HG03432 (cell line): ENCODE results near the gene PSMA7.

Source experiments
- ATAC-seq: cut with Tn5 transposase; IDR thresholded peaks from one replicate; pipeline ENCODE4 v1.9.1; 2021; ENCODE audit warnings: mild to moderate bottlenecking, moderate library complexity; ENCODE audit not compliant: unreplicated experiment

PSMA7 gene

GRCh38 chr20:62097881-62098407 is 45.2 kb downstream of the PSMA7 start:
- no peak for ATAC-seq

GRCh38 chr20:62096421-62097380 is 46.5 kb downstream of the PSMA7 start:
- ATAC-seq: no peak

DNA sequence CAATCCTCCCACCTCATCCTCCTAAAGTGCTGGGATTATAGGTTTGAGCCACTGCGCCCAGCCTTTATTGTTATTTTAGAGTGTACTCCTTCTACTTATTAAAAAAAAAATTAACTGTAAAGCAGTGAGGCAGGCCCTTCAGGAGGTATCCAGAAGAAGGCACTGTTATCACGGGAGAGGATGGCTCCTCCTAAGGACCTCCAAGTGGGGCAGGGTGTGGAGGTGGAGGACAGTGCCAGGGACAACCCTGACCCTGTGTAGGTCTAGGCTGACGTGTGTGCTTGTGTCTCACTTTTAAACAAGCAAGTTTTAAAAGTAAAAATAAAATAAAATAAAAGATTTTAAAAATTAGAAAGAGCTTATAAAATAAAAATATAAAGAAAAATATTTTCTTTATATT is 53.8 kb downstream of the PSMA7 start:
- no peak for ATAC-seq

DNA sequence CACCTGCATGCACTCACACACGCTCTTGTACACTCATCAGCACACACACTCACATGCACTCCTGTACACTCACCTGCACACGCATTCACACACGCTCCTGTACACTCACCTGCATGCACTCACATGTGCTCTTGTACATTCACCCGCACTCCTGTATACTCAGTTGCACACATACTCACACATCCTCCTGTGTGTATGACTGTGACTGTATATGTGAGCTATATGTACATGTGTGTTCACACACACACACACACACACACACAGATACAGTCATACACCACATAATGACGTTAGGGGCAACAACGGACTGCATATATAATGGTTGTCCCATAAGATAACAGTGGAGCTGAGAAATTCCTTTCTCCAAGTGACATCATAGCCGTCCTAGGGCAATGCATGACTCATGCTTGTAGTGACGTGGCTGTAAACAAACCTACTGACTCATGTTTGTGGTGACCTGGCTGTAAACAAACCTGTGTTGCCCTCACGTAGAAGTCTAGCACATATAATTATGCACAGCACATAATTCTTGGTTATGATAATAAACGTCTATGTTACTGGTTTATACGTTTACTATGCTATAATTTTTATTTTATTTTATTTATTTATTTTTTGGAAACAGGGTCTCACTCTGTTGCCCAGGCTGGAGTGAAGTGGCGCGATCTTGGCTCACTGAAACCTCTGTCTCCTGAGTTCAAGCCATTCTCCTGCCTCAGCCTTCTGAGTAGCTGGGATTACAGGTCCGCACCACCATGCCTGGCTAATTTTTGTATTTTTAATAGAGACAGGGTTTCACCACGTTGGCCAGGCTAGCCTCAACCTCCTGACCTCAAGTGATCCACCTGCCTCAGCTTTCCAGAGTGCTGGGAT is 54.7 kb downstream of the PSMA7 start:
- ATAC-seq: no peak

DNA sequence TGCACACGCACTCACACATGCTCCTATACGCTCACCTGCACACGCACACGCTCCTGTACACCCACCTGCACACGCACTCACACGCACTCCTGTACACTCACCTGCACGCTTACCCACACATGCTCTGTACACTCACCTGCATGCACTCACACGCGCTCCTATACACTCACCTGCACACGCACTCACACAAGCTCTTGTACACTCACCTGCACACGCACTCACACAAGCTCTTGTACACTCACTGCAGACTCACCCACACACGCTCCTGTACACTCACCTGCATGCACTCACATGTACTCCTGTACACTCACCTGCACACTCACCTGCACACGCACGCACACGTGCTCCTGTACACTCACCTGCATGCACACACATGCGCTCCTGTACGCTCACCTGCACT is 55.6 kb downstream of the PSMA7 start:
- ATAC-seq: no peak

- no peak for ATAC-seq
Measured at GRCh38 chr20:62087227-62087626, 56.0 kb downstream of the PSMA7 start.
